Testis (tissue), 3 donors: Measurements from ENCODE around the gene EPS15. TPM values are rescaled to one million over a fixed set of nuclear protein-coding genes. Genes with fewer than 3 reads are reported as not detected.

Source experiments
- DNase-seq: peaks from one replicate; pipeline ENCODE4 v3.0.0-alpha.2; 2019
- H3K27ac ChIP-seq, 2 donors: fragments of 200-600 bp; sonication (generic); one replicate each; pipeline ENCODE4 v1.5.1; 2019
- H3K27me3 ChIP-seq: fragments of 200-600 bp; sonication (generic); one replicate; pipeline ENCODE4 v1.5.1; 2019
- H3K36me3 ChIP-seq: fragments of 200-600 bp; sonication (generic); one replicate; pipeline ENCODE4 v1.5.1; 2017; ENCODE audit warnings: low read depth; ENCODE audit errors: missing control alignments
- H3K4me1 ChIP-seq: fragments of 200-600 bp; sonication (generic); one replicate; pipeline ENCODE4 v1.5.1; 2019
- H3K4me3 ChIP-seq, 2 donors: fragments of 200-600 bp; sonication (generic); one replicate each; pipeline ENCODE4 v1.5.1; 2017 to 2019
- H3K9me3 ChIP-seq: fragments of 200-600 bp; sonication (generic); one replicate; pipeline ENCODE4 v1.5.1; 2017
- CTCF ChIP-seq, 3 experiments: fragments of 450-650 bp in 2 of 3; fragments of 200-600 bp in 1 of 3; sonication (generic) in 1 of 3; IDR thresholded peaks; one replicate each; pipeline ENCODE4 v1.5.1; 2016 to 2019; ENCODE audit warnings: antibody characterized with exemption in 3 of 3, mild to moderate bottlenecking in 2 of 3, moderate library complexity in 1 of 3
- POLR2A ChIP-seq: fragments of 450-650 bp; IDR thresholded peaks from one replicate; pipeline ENCODE4 v1.6.1; 2017; ENCODE audit warnings: antibody characterized with exemption, mild to moderate bottlenecking, moderate library complexity
- WGBS, 2 donors: methylation state at CpG; one replicate each; pipeline ENCODE4 v1.1.5; 2018; 5-methylcytosine and 5-hydroxymethylcytosine counted together
- intact Hi-C: fragments of 100-400 bp; cut with DNase I; formaldehyde crosslinking; loops from one replicate; pipeline ENCODE4 v1.15.1; 2023; ENCODE audit warnings: low total_unique reads
- polyA plus RNA-seq: library from polyadenylated mRNA; stranded (reverse); fragments of 350-450 nt; fragmentation: Illumina TruSeq; extraction: RNeasy Lipid Tissue Mini Kit (QIAGEN cat#74804); gene quantifications from one replicate; pipeline ENCODE4 v1.2.3, GENCODE V29; 2014; ENCODE audit warnings: low read depth, low replicate concordance; ENCODE audit not compliant: insufficient read depth
- total RNA-seq, 2 donors: library from RNA; depleted of rRNA; stranded (reverse); fragments of >200 nt; gene quantifications; one replicate each; pipeline ENCODE4 v1.2.3, GENCODE V29; 2016

Gene EPS15
- total and polyA plus RNA-seq, 3 donors from 2014 or later: 77.2 to 127 (median 108) TPM

- no peaks in the 10 kb centered on the region for H3K27me3 ChIP-seq
- H3K9me3 ChIP-seq: no peaks in the 10 kb centered on the region
- intact Hi-C loops: no loop called here
- no peaks in the 10 kb centered on the region for H3K4me1 ChIP-seq
- H3K36me3 ChIP-seq: no peaks in the 10 kb centered on the region
- WGBS, 2 donors: 88 to 96% methylated on average over 5 of the region's 5 CpGs
- no peak for DNase-seq
- peak in 2 of 3 experiments; percentile 10 to 25 for TF ChIP-seq CTCF (IDR thresholded peaks at IDR 0.05)
- no peak for TF ChIP-seq POLR2A
- H3K4me3 ChIP-seq: no peak overlapping the region
- no peak overlapping the region for H3K27ac ChIP-seq
Measured at GRCh38 chr1:51313268-51313852, 205.7 kb downstream of the EPS15 start.

GRCh38 chr1:51312718-51313117 lies 206.3 kb downstream of the EPS15 start:
- DNase-seq: no peak
- no peaks in the 10 kb centered on the region for H3K27me3 ChIP-seq
- H3K4me1 ChIP-seq: no peaks in the 10 kb centered on the region
- H3K36me3 ChIP-seq: no peaks in the 10 kb centered on the region
- TF ChIP-seq CTCF (IDR thresholded peaks at IDR 0.05): no peak
- intact Hi-C loops: no loop called here
- WGBS, 2 donors: 77 to 100% methylated on average over 3 to 4 of the region's 4 CpGs
- H3K9me3 ChIP-seq: no peaks in the 10 kb centered on the region
- H3K4me3 ChIP-seq: no peak overlapping the region
- no peak overlapping the region for H3K27ac ChIP-seq

GRCh38 chr1:51311826-51312225 lies 207.2 kb downstream of the EPS15 start:
- WGBS, 2 donors: 82 to 100% methylated on average over 3 to 5 of the region's 5 CpGs
- Histone ChIP-seq H3K9me3 (no peaks in the 10 kb centered on the region), H3K27me3 (no peaks in the 10 kb centered on the region), H3K4me3 (no peak overlapping the region), H3K4me1 (no peaks in the 10 kb centered on the region), H3K36me3 (no peaks in the 10 kb centered on the region), H3K27ac (no peak overlapping the region)
- intact Hi-C loops: no loop called here
- no peak for TF ChIP-seq POLR2A
- TF ChIP-seq CTCF (IDR thresholded peaks at IDR 0.05): no peak
- no peak for DNase-seq

- no peak overlapping the region for H3K4me3 ChIP-seq
- no peaks in the 10 kb centered on the region for H3K9me3 ChIP-seq
- TF ChIP-seq POLR2A (no peak), CTCF (IDR thresholded peaks at IDR 0.05) (no peak)
- intact Hi-C loops: no loop called here
- no peak for DNase-seq
- H3K27me3 ChIP-seq: no peaks in the 10 kb centered on the region
- WGBS, 2 donors: 82 to 85% methylated on average over 10 to 15 of the region's 15 CpGs
- H3K4me1 ChIP-seq: no peaks in the 10 kb centered on the region
- no peaks in the 10 kb centered on the region for H3K36me3 ChIP-seq
- H3K27ac ChIP-seq: no peak overlapping the region
Measured at GRCh38 chr1:51310871-51311613, 208.0 kb downstream of the EPS15 start.

DNA sequence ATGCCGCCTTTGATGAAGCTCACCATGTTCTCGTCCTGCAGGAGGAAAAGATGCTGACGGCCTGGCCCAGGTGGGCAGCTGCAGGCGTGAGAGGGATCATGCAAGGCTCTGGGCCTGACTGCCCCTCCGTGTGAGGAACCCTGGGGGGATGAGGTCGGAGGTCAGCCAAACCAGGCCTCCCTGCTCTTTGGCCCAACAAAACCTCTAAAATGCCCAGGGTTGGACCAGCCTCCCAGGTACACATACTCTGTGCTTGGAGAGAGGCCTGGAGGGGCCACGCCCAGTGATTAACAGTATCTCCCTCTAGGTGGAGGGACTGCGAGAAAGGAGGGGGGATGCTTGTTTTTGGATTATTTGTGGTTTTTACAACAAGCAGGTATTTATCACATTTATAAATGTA lies 209.8 kb downstream of the EPS15 start:
- no peaks in the 10 kb centered on the region for H3K4me1 ChIP-seq
- intact Hi-C loops: no loop called here
- no peak overlapping the region for H3K4me3 ChIP-seq
- no peak for DNase-seq
- no peaks in the 10 kb centered on the region for H3K27me3 ChIP-seq
- no peaks in the 10 kb centered on the region for H3K9me3 ChIP-seq
- TF ChIP-seq CTCF (IDR thresholded peaks at IDR 0.05) (no peak), POLR2A (no peak)
- WGBS, 2 donors: 86 to 93% methylated on average over 8 of the region's 8 CpGs
- H3K36me3 ChIP-seq: no peaks in the 10 kb centered on the region
- H3K27ac ChIP-seq: no peak overlapping the region
